ENCODE results near the gene MYO5B.

GRCh38 chr18:49933530-49934128, 261.3 kb downstream of the MYO5B start:
- TF ChIP-seq POLR2A (IDR thresholded peaks at IDR 0.05) (no peak), CTCF (IDR thresholded peaks at IDR 0.05) (no peak)

All from esophagus squamous epithelium (tissue), 4 donors.